Ovary (tissue), 9 donors: Measurements from ENCODE around the gene ABI1. TPM values are rescaled to one million over a fixed set of nuclear protein-coding genes. Genes with fewer than 3 reads are reported as not detected.

Experiments
- DNase-seq, 5 donors: peaks; one replicate each; pipeline ENCODE4 v3.0.0-alpha.2; 2019 to 2020
- H3K27ac ChIP-seq, 2 donors: fragments of 200-600 bp; one replicate each; pipeline versions ENCODE4 v1.5.1 to v1.8.0; 2019 to 2022
- H3K27me3 ChIP-seq: fragments of 200-600 bp; one replicate; pipeline ENCODE4 v1.8.0; 2022
- H3K36me3 ChIP-seq: fragments of 200-600 bp; sonication (generic); one replicate; pipeline ENCODE4 v1.5.1; 2019
- H3K4me1 ChIP-seq: one replicate; pipeline ENCODE4 v1.8.1; 2013; ENCODE audit warnings: mild to moderate bottlenecking, moderate library complexity; ENCODE audit not compliant: insufficient read depth
- H3K4me3 ChIP-seq: fragments of 200-600 bp; sonication (generic); one replicate; pipeline ENCODE4 v1.5.1; 2017
- H3K9me3 ChIP-seq, 2 donors: fragments of 200-600 bp in 1 of 2; sonication (generic) in 1 of 2; one replicate each; pipeline versions ENCODE4 v1.5.1 to v1.8.1; 2013 to 2019; ENCODE audit warnings: mild to moderate bottlenecking in 1 of 2, moderate library complexity in 1 of 2
- CTCF ChIP-seq, 3 donors: fragments of 450-650 bp in 2 of 3; fragments of 200-600 bp in 1 of 3; IDR thresholded peaks; one replicate each; pipeline versions ENCODE4 v1.5.1 to v1.8.0; 2016 to 2022; ENCODE audit warnings: antibody characterized with exemption in 3 of 3, mild to moderate bottlenecking in 1 of 3
- EP300 ChIP-seq: sonication (generic); formaldehyde crosslinking; IDR thresholded peaks from one replicate; pipeline ENCODE4 v1.6.1; 2017; ENCODE audit warnings: antibody characterized with exemption
- POLR2A ChIP-seq: fragments of 450-650 bp; IDR thresholded peaks from one replicate; pipeline ENCODE4 v1.6.1; 2017; ENCODE audit warnings: antibody characterized with exemption, mild to moderate bottlenecking, moderate library complexity
- WGBS, 3 donors: extraction: QIAGEN DNeasy Blood & Tissue Kit in 1 of 3; methylation state at CpG; one replicate each; pipeline versions ENCODE4 v1.1.5 to v1.1.7; 2013 to 2017; 5-methylcytosine and 5-hydroxymethylcytosine counted together
- intact Hi-C, 4 donors: fragments of 100-400 bp; cut with DNase I; formaldehyde crosslinking; loops; one replicate each; pipeline versions ENCODE4 v1.11.0 to v1.15.1; 2022 to 2023
- polyA plus RNA-seq, 2 donors: library from polyadenylated mRNA; stranded (reverse); fragments of 200-250 nt in 1 of 2; fragments of 350-450 nt in 1 of 2; fragmentation: Illumina TruSeq in 1 of 2; extraction: RNeasy Lipid Tissue Mini Kit (QIAGEN cat#74804) in 1 of 2; gene quantifications; one replicate each; pipeline ENCODE4 v1.2.3, GENCODE V29; 2013 to 2014
- total RNA-seq, 7 donors: library from RNA; depleted of rRNA in 2 of 7; stranded (reverse); fragments of >200 nt in 2 of 7; fragmentation: NEBNext Ultra II Directional in 3 of 7; extraction: Animal tissue kit (Norgen Biotek cat#: 25700) in 3 of 7; gene quantifications; one replicate each; pipeline versions ENCODE4 v1.1.0 to v1.2.4, GENCODE V29; 2016 to 2023
- donor health status: DM: no; HTN: no; CAD: no; lungs with moderate emphysema.
- donor health status: DM: no; HTN: no; CAD: no.
- donor health status: Bipolar disorder and iron deficiency.
- donor health status: DM: yes; HTN: yes; CAD: no.
- donor health status: DM: no; HTN: no; CAD: no.
- donor health status: DM: yes; HTN: yes; CAD: no.

Gene ABI1
- total and polyA plus RNA-seq, 9 donors: 29.8 to 51.7 (median 42.1) TPM

GRCh38 chr10:26890956-26891355 is 30.2 kb upstream of the ABI1 start:
- H3K27ac ChIP-seq: no peak overlapping the region
- intact Hi-C loops: loop anchor here in 1 of 4 donors (10.0 kb wide), 1 partner anchor 464 kb away; no protein-coding TSS in a partner anchor
- no peaks in the 10 kb centered on the region for H3K27me3 ChIP-seq
- no peak overlapping the region for H3K4me3 ChIP-seq
- TF ChIP-seq CTCF (IDR thresholded peaks at IDR 0.05): no peak
- TF ChIP-seq EP300: no peak
- no peak for TF ChIP-seq POLR2A
- WGBS, 3 donors: 39 to 71% (median 55%) methylated on average over 5 of the region's 5 CpGs
- H3K4me1 ChIP-seq: no peaks in the 10 kb centered on the region
- DNase-seq: peak in 1 of 5 donors; percentile 40
- no peaks in the 10 kb centered on the region for H3K36me3 ChIP-seq
- no peaks in the 10 kb centered on the region for H3K9me3 ChIP-seq

GRCh38 chr10:26887611-26888215 is 27.0 kb upstream of the ABI1 start:
- Histone ChIP-seq H3K4me1 (no peaks in the 10 kb centered on the region), H3K27ac (no peak overlapping the region), H3K9me3 (no peaks in the 10 kb centered on the region), H3K27me3 (no peaks in the 10 kb centered on the region), H3K4me3 (no peak overlapping the region), H3K36me3 (no peaks in the 10 kb centered on the region)
- DNase-seq: no peak
- 72 to 78% (median 78%) methylated on average over 3 of the region's 3 CpGs for WGBS, 3 donors
- TF ChIP-seq EP300 (no peak), CTCF (IDR thresholded peaks at IDR 0.05) (no peak), POLR2A (no peak)
- intact Hi-C loops: loop anchor here in 2 of 4 donors (5.0 to 10.0 kb wide), 2 partner anchors 160 to 163 kb away; no protein-coding TSS in a partner anchor

- Histone ChIP-seq H3K27me3 (peaks cover 2% of the 10 kb centered on the region), H3K4me3 (no peak overlapping the region), H3K27ac (no peak overlapping the region), H3K4me1 (no peaks in the 10 kb centered on the region), H3K9me3 (no peaks in the 10 kb centered on the region), H3K36me3 (no peaks in the 10 kb centered on the region)
- WGBS, 3 donors: 10 to 14% (median 11%) methylated on average over 10 of the region's 10 CpGs
- TF ChIP-seq CTCF (IDR thresholded peaks at IDR 0.05) (peak in 2 of 3 donors; percentile 53 to 69), POLR2A (no peak), EP300 (no peak)
- no peak for DNase-seq
- intact Hi-C loops: loop anchor here in 2 of 4 donors (2.0 to 10.0 kb wide), 2 partner anchors 157 kb away; no protein-coding TSS in a partner anchor
Observed at GRCh38 chr10:26881600-26882331, 21.0 kb upstream of the ABI1 start.

- peaks cover 2% of the 10 kb centered on the region for H3K27me3 ChIP-seq
- WGBS, 3 donors: 51 to 60% (median 58%) methylated on average over 5 of the region's 5 CpGs
- intact Hi-C loops: loop anchor here in 2 of 4 donors (10.0 kb wide), 2 partner anchors 155 to 195 kb away; no protein-coding TSS in a partner anchor
- no peaks in the 10 kb centered on the region for H3K4me1 ChIP-seq
- H3K4me3 ChIP-seq: no peak overlapping the region
- H3K9me3 ChIP-seq: no peaks in the 10 kb centered on the region
- DNase-seq: no peak
- no peak for TF ChIP-seq CTCF (IDR thresholded peaks at IDR 0.05)
- no peaks in the 10 kb centered on the region for H3K36me3 ChIP-seq
- H3K27ac ChIP-seq: no peak overlapping the region
Observed at GRCh38 chr10:26879744-26880143, 19.0 kb upstream of the ABI1 start.
